HEK293 (cell line): ENCODE data around the gene RNASE8.

Experiments used
- GLI2 ChIP-seq: fragments of 450-650 bp; formaldehyde crosslinking; IDR thresholded peaks from 2 replicates; pipeline ENCODE4; 2017; ENCODE audit warnings: missing biosample characterization, missing genetic modification characterization, low read depth, borderline replicate concordance
- REPIN1 ChIP-seq: fragments of 450-650 bp; formaldehyde crosslinking; IDR thresholded peaks from 2 replicates; pipeline ENCODE4 v1.5.1; 2017; ENCODE audit warnings: missing biosample characterization, missing genetic modification characterization, low read depth
- YY1 ChIP-seq: fragments of 450-650 bp; formaldehyde crosslinking; IDR thresholded peaks from 2 replicates; pipeline ENCODE4 v1.5.1; 2018; ENCODE audit warnings: missing biosample characterization, missing genetic modification characterization
- ZBTB20 ChIP-seq: fragments of 450-650 bp; formaldehyde crosslinking; IDR thresholded peaks from 2 replicates; pipeline ENCODE4 v1.5.1; 2016; ENCODE audit warnings: missing biosample characterization, missing genetic modification characterization
- ZBTB49 ChIP-seq: fragments of 450-650 bp; formaldehyde crosslinking; IDR thresholded peaks from 2 replicates; pipeline ENCODE4 v1.5.1; 2016; ENCODE audit warnings: missing biosample characterization, missing genetic modification characterization, low read depth
- ZNF239 ChIP-seq: fragments of 450-650 bp; formaldehyde crosslinking; IDR thresholded peaks from 2 replicates; pipeline ENCODE4 v1.5.1; 2016; ENCODE audit warnings: missing biosample characterization, missing genetic modification characterization
- ZNF558 ChIP-seq: fragments of 450-650 bp; formaldehyde crosslinking; IDR thresholded peaks from 2 replicates; pipeline ENCODE4 v1.5.1; 2016; ENCODE audit warnings: missing biosample characterization, missing genetic modification characterization
- TF ChIP-seq, protein P1 (sequence below): fragments of 450-650 bp; formaldehyde crosslinking; IDR thresholded peaks from 2 replicates; pipeline ENCODE4 v1.5.1; 2016; ENCODE audit warnings: missing biosample characterization, missing genetic modification characterization
- TF ChIP-seq, protein P2 (sequence below): fragments of 450-650 bp; formaldehyde crosslinking; IDR thresholded peaks from 2 replicates; pipeline ENCODE4 v1.5.1; 2016; ENCODE audit warnings: missing biosample characterization, missing genetic modification characterization
- TF ChIP-seq, protein P3 (sequence below): fragments of 450-650 bp; formaldehyde crosslinking; IDR thresholded peaks from 2 replicates; pipeline ENCODE4 v1.5.1; 2016; ENCODE audit warnings: missing biosample characterization, missing genetic modification characterization, borderline replicate concordance
- TF ChIP-seq, protein P4 (sequence below): fragments of 450-650 bp; formaldehyde crosslinking; IDR thresholded peaks from 2 replicates; pipeline ENCODE4 v1.5.1; 2017; ENCODE audit warnings: missing biosample characterization, missing genetic modification characterization
- TF ChIP-seq, protein P5 (sequence below): fragments of 450-650 bp; formaldehyde crosslinking; IDR thresholded peaks from 2 replicates; pipeline ENCODE4 v1.5.1; 2016; ENCODE audit warnings: missing biosample characterization, missing genetic modification characterization

- TF ChIP-seq REPIN1 (tag by site-specific recombination) (no peak), ZBTB20 (tag by site-specific recombination) (peak; percentile 97; the same call in 1 of the 2 replicates), GLI2 (no peak), ZNF239 (tag by site-specific recombination) (no peak), ZBTB49 (tag by site-specific recombination) (no peak), YY1 (no peak), ZNF558 (tag by site-specific recombination) (no peak)
- TF ChIP-seq, protein P1, sequence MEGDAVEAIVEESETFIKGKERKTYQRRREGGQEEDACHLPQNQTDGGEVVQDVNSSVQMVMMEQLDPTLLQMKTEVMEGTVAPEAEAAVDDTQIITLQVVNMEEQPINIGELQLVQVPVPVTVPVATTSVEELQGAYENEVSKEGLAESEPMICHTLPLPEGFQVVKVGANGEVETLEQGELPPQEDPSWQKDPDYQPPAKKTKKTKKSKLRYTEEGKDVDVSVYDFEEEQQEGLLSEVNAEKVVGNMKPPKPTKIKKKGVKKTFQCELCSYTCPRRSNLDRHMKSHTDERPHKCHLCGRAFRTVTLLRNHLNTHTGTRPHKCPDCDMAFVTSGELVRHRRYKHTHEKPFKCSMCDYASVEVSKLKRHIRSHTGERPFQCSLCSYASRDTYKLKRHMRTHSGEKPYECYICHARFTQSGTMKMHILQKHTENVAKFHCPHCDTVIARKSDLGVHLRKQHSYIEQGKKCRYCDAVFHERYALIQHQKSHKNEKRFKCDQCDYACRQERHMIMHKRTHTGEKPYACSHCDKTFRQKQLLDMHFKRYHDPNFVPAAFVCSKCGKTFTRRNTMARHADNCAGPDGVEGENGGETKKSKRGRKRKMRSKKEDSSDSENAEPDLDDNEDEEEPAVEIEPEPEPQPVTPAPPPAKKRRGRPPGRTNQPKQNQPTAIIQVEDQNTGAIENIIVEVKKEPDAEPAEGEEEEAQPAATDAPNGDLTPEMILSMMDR (tag by site-specific recombination) = no peak
- TF ChIP-seq, protein P2, sequence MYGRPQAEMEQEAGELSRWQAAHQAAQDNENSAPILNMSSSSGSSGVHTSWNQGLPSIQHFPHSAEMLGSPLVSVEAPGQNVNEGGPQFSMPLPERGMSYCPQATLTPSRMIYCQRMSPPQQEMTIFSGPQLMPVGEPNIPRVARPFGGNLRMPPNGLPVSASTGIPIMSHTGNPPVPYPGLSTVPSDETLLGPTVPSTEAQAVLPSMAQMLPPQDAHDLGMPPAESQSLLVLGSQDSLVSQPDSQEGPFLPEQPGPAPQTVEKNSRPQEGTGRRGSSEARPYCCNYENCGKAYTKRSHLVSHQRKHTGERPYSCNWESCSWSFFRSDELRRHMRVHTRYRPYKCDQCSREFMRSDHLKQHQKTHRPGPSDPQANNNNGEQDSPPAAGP = no peak
- TF ChIP-seq, protein P3, sequence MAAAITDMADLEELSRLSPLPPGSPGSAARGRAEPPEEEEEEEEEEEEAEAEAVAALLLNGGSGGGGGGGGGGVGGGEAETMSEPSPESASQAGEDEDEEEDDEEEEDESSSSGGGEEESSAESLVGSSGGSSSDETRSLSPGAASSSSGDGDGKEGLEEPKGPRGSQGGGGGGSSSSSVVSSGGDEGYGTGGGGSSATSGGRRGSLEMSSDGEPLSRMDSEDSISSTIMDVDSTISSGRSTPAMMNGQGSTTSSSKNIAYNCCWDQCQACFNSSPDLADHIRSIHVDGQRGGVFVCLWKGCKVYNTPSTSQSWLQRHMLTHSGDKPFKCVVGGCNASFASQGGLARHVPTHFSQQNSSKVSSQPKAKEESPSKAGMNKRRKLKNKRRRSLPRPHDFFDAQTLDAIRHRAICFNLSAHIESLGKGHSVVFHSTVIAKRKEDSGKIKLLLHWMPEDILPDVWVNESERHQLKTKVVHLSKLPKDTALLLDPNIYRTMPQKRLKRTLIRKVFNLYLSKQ (tag by site-specific recombination) = no peak
- TF ChIP-seq, protein P4, sequence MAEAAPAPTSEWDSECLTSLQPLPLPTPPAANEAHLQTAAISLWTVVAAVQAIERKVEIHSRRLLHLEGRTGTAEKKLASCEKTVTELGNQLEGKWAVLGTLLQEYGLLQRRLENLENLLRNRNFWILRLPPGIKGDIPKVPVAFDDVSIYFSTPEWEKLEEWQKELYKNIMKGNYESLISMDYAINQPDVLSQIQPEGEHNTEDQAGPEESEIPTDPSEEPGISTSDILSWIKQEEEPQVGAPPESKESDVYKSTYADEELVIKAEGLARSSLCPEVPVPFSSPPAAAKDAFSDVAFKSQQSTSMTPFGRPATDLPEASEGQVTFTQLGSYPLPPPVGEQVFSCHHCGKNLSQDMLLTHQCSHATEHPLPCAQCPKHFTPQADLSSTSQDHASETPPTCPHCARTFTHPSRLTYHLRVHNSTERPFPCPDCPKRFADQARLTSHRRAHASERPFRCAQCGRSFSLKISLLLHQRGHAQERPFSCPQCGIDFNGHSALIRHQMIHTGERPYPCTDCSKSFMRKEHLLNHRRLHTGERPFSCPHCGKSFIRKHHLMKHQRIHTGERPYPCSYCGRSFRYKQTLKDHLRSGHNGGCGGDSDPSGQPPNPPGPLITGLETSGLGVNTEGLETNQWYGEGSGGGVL (tag by site-specific recombination) = no peak
- TF ChIP-seq, protein P5, sequence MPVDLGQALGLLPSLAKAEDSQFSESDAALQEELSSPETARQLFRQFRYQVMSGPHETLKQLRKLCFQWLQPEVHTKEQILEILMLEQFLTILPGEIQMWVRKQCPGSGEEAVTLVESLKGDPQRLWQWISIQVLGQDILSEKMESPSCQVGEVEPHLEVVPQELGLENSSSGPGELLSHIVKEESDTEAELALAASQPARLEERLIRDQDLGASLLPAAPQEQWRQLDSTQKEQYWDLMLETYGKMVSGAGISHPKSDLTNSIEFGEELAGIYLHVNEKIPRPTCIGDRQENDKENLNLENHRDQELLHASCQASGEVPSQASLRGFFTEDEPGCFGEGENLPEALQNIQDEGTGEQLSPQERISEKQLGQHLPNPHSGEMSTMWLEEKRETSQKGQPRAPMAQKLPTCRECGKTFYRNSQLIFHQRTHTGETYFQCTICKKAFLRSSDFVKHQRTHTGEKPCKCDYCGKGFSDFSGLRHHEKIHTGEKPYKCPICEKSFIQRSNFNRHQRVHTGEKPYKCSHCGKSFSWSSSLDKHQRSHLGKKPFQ (tag by site-specific recombination) = no peak
These were observed 11.9 kb downstream of the RNASE8 start for GRCh38 chr14:21069388-21070082.
